Thymus (tissue), 11 donors: ENCODE data around the gene FAM171A2. TPM values are rescaled to one million over a fixed set of nuclear protein-coding genes. Genes with fewer than 3 reads are reported as not detected.

ENCODE experiments used
- DNase-seq, 9 donors: peaks; one replicate each; pipeline ENCODE4 v3.0.0-alpha.2; 2013; ENCODE audit warnings: low spot score in 9 of 9, low read depth in 6 of 9, missing footprints in 1 of 9
- H3K27ac ChIP-seq, 2 donors: one replicate each; pipeline ENCODE4 v1.5.1; 2013; ENCODE audit warnings: control low read depth in 1 of 2, low read depth in 1 of 2, low read length in 1 of 2, mild to moderate bottlenecking in 1 of 2, moderate library complexity in 1 of 2
- H3K27me3 ChIP-seq, 2 donors: one replicate each; pipeline ENCODE4 v1.5.1; 2013; ENCODE audit warnings: low read length in 1 of 2; ENCODE audit not compliant: control insufficient read depth in 2 of 2, insufficient read depth in 1 of 2
- H3K36me3 ChIP-seq, 2 donors: one replicate each; pipeline ENCODE4 v1.5.1; 2013; ENCODE audit warnings: low read length in 1 of 2, mild to moderate bottlenecking in 1 of 2, moderate library complexity in 1 of 2; ENCODE audit not compliant: control insufficient read depth in 2 of 2, insufficient read depth in 2 of 2
- H3K4me1 ChIP-seq, 2 donors: one replicate each; pipeline ENCODE4 v1.5.1; 2013; ENCODE audit warnings: low read length in 2 of 2; ENCODE audit not compliant: control insufficient read depth in 2 of 2, insufficient read depth in 2 of 2
- H3K4me3 ChIP-seq, 2 donors: one replicate each; pipeline ENCODE4 v1.5.1; 2013; ENCODE audit warnings: low read length in 2 of 2, control low read depth in 1 of 2, mild to moderate bottlenecking in 1 of 2
- H3K9me3 ChIP-seq, 2 donors: one replicate each; pipeline ENCODE4 v1.5.1; 2013; ENCODE audit warnings: low read length in 1 of 2, mild to moderate bottlenecking in 1 of 2; ENCODE audit not compliant: control insufficient read depth in 2 of 2, insufficient read depth in 1 of 2
- WGBS: extraction: QIAGEN DNeasy Blood & Tissue Kit; methylation state at CpG from one replicate; pipeline ENCODE4 v1.1.7; 2013; 5-methylcytosine and 5-hydroxymethylcytosine counted together
- polyA plus RNA-seq: library from polyadenylated mRNA; stranded (reverse); fragments of 200-250 nt; gene quantifications from one replicate; pipeline ENCODE4 v1.2.3, GENCODE V29; 2013
- total RNA-seq: library from RNA; stranded (reverse); fragments of 120-200 nt; gene quantifications from one replicate; pipeline ENCODE4 v1.2.4, GENCODE V29; 2013
- donor health status: healthy.

The FAM171A2 gene
- total and polyA plus RNA-seq, 2 donors, result 0.39 to 1.4 TPM

DNA sequence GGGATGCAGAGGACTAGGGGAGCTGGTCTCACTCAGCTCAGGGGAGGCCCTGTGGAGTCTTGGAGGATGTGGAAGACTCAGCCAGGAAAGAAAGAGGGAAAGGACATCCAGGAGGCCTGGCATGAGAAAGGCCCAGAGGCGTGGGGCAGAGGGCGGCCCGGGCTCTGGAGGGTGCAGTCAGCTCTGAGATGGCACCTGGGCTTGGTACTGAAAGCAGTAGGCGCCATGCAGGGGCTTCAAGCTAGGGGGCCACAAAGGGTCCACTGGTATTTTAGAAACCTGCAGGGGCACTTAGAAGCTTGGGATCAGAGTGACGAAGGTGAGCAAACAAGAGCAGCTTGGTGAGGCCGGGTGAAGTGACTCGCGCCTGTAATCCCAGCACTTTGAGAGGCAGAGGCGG lies 5.6 kb downstream of the FAM171A2 start:
- peaks cover 4 to 24% of the 10 kb centered on the region in 2 donors for H3K4me1 ChIP-seq
- no peak overlapping the region for H3K27ac ChIP-seq
- WGBS, result 98% methylated on average over 9 of the region's 9 CpGs
- peaks cover 36 to 69% of the 10 kb centered on the region in 2 donors for H3K27me3 ChIP-seq
- H3K4me3 ChIP-seq, result no peak overlapping the region
- no peaks in the 10 kb centered on the region for H3K36me3 ChIP-seq
- no peak for DNase-seq
- H3K9me3 ChIP-seq, result no peaks in the 10 kb centered on the region

DNA sequence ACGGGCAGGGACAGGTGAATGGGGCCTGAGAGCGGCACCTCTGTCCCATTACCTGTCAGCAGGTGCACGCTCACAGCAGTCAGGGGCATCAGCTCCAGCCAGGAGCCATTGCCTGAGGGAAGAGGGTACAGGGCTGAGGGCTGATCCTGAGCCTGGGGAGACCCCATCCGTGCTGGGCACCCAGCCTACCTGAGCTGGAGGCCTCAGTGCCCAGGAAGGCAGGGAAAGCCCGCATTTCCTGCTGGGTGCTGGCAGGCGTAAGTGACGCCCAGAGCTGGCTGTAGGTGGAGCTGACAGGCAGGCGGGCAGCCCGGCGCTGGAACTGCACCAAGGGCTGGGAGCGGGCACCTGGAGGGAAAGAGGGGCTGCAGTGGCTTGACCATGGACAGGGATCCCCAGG lies 7.4 kb downstream of the FAM171A2 start:
- Histone ChIP-seq H3K36me3 (peaks cover 10 to 12% of the 10 kb centered on the region in 2 donors), H3K9me3 (no peaks in the 10 kb centered on the region), H3K4me3 (no peak overlapping the region), H3K27me3 (peaks cover 24 to 62% of the 10 kb centered on the region in 2 donors), H3K4me1 (peaks cover 4 to 15% of the 10 kb centered on the region in 2 donors), H3K27ac (no peak overlapping the region)
- 96% methylated on average over 11 of the region's 11 CpGs for WGBS
- DNase-seq, result no peak

GRCh38 chr17:44355642-44356099 lies 8.0 kb downstream of the FAM171A2 start:
- H3K36me3 ChIP-seq, result peaks cover 10 to 12% of the 10 kb centered on the region in 2 donors

GRCh38 chr17:44354582-44355561 lies 8.8 kb downstream of the FAM171A2 start:
- 48% methylated on average over 77 of the region's 77 CpGs for WGBS
- Histone ChIP-seq H3K4me1 (peaks cover 4 to 8% of the 10 kb centered on the region in 2 donors), H3K9me3 (no peaks in the 10 kb centered on the region), H3K4me3 (peak overlapping the region in 1 of 2 donors; percentile 56), H3K27me3 (peaks cover 24 to 49% of the 10 kb centered on the region in 2 donors), H3K36me3 (peaks cover 12 to 15% of the 10 kb centered on the region in 2 donors), H3K27ac (no peak overlapping the region)
- DNase-seq, result peak in 6 of 9 donors; percentile 34 to 77 (median 62)

More at GRCh38 chr17:44355642-44356099, 8.0 kb downstream of the FAM171A2 start:
- H3K9me3 ChIP-seq, result no peaks in the 10 kb centered on the region
- DNase-seq, result no peak
- no peak overlapping the region for H3K27ac ChIP-seq
- H3K4me3 ChIP-seq, result no peak overlapping the region
- 91% methylated on average over 17 of the region's 17 CpGs for WGBS
- H3K4me1 ChIP-seq, result peaks cover 4 to 10% of the 10 kb centered on the region in 2 donors
- peaks cover 24 to 56% of the 10 kb centered on the region in 2 donors for H3K27me3 ChIP-seq

DNA sequence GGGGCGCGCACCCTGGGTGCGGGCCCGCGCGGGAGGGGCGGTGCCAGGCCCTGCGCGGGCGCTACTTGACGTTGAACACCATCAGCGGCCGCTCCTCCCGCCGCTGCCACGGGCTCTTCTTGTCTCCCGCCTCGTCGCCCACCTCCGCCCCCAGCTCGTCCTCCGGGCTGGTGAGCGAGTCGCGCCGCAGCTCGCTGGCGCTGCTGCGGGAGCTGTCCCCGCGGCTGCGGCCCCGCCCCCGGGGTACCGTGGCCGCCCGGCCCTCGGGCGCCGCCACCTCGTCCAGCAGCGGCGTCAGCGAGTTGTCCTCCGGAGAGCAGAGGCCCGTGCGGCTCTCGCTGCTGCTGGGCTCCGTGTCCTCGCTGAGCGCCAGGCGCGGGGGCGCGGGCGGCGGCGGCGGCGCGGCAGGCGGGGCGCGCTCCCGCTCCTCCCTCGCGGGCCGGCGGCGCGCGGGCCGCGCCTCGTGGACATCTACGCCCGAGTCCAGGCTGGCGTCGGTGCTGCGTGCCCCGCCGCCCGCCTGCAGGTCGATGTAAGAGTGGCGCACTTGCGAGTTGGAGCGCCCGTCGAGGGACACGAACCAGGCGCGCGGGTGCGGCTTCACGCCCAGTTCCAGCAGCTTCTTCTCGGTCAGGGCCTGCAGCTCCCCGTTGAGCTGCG lies 9.9 kb downstream of the FAM171A2 start:
- 20% methylated on average over 98 of the region's 98 CpGs for WGBS

GRCh38 chr17:44352828-44353671 lies 10.6 kb downstream of the FAM171A2 start:
- Histone ChIP-seq H3K9me3 (no peaks in the 10 kb centered on the region), H3K36me3 (peaks cover 12 to 19% of the 10 kb centered on the region in 2 donors), H3K4me3 (peak overlapping the region in 1 of 2 donors; percentile 56), H3K27ac (no peak overlapping the region), H3K4me1 (peaks cover 4 to 10% of the 10 kb centered on the region in 2 donors), H3K27me3 (peaks cover 24 to 44% of the 10 kb centered on the region in 2 donors)
- 60% methylated on average over 22 of the region's 22 CpGs for WGBS
- no peak for DNase-seq

More for the DNA sequence above, 9.9 kb downstream of the FAM171A2 start:
- H3K27me3 ChIP-seq, result peaks cover 24 to 46% of the 10 kb centered on the region in 2 donors
- H3K4me1 ChIP-seq, result peaks cover 4 to 11% of the 10 kb centered on the region in 2 donors
- H3K4me3 ChIP-seq, result peak overlapping the region in 1 of 2 donors; percentile 56
- peaks cover 12 to 19% of the 10 kb centered on the region in 2 donors for H3K36me3 ChIP-seq
- DNase-seq, result no peak
- no peak overlapping the region for H3K27ac ChIP-seq
- no peaks in the 10 kb centered on the region for H3K9me3 ChIP-seq

DNA sequence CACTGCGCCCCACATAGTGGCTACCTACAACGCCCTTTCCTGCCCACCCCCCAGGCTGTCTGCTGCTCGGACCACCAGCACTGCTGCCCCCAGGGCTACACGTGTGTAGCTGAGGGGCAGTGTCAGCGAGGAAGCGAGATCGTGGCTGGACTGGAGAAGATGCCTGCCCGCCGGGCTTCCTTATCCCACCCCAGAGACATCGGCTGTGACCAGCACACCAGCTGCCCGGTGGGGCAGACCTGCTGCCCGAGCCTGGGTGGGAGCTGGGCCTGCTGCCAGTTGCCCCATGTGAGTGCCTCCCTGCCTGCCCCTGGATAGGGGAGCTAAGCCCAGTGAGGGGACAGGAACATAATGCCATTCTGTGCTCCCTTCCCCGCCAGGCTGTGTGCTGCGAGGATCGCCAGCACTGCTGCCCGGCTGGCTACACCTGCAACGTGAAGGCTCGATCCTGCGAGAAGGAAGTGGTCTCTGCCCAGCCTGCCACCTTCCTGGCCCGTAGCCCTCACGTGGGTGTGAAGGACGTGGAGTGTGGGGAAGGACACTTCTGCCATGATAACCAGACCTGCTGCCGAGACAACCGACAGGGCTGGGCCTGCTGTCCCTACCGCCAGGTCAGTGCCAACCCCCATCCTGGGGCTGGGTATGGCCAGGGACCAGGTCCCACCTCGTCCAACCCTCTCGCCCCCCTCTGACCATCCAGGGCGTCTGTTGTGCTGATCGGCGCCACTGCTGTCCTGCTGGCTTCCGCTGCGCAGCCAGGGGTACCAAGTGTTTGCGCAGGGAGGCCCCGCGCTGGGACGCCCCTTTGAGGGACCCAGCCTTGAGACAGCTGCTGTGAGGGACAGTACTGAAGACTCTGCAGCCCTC lies 11.5 kb downstream of the FAM171A2 start:
- no peak for DNase-seq
- H3K9me3 ChIP-seq, result no peaks in the 10 kb centered on the region
- H3K27ac ChIP-seq, result no peak overlapping the region
- no peak overlapping the region for H3K4me3 ChIP-seq
- 95% methylated on average over 36 of the region's 36 CpGs for WGBS
- H3K27me3 ChIP-seq, result peaks cover 24 to 44% of the 10 kb centered on the region in 2 donors
- H3K36me3 ChIP-seq, result peaks cover 12 to 19% of the 10 kb centered on the region in 2 donors
- H3K4me1 ChIP-seq, result peaks cover 4 to 10% of the 10 kb centered on the region in 2 donors

DNA sequence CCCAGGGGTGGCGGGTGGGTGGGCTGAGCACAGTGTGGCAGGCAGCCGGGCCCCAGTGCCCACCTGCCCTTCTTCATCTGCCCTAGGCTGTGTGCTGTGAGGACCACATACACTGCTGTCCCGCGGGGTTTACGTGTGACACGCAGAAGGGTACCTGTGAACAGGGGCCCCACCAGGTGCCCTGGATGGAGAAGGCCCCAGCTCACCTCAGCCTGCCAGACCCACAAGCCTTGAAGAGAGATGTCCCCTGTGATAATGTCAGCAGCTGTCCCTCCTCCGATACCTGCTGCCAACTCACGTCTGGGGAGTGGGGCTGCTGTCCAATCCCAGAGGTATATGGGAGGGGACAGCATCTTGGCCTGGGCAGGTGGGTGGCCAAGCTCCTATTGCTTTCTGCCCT lies 12.2 kb downstream of the FAM171A2 start:
- peaks cover 4 to 10% of the 10 kb centered on the region in 2 donors for H3K4me1 ChIP-seq

More for the DNA sequence above, 12.2 kb downstream of the FAM171A2 start:
- DNase-seq, result no peak
- H3K9me3 ChIP-seq, result no peaks in the 10 kb centered on the region
- H3K27ac ChIP-seq, result no peak overlapping the region
- WGBS, result 95% methylated on average over 8 of the region's 8 CpGs
- no peak overlapping the region for H3K4me3 ChIP-seq
- H3K36me3 ChIP-seq, result peaks cover 12 to 19% of the 10 kb centered on the region in 2 donors
- peaks cover 24 to 43% of the 10 kb centered on the region in 2 donors for H3K27me3 ChIP-seq
